GM10266 (cell line): ENCODE measurements around the gene CPAMD8.

ENCODE experiments used
- DNase-seq: peaks from one replicate; pipeline ENCODE4 v3.0.0; 2012; ENCODE audit errors: extremely low spot score
- CTCF ChIP-seq: IDR thresholded peaks from 2 replicates; pipeline ENCODE4 v1.5.1; 2012; ENCODE audit warnings: mild to moderate bottlenecking, low read depth; ENCODE audit not compliant: control insufficient read depth, insufficient read depth; ENCODE audit errors: missing control alignments

The CPAMD8 gene

GRCh38 chr19:17070421-17070820 lies 43.8 kb upstream of the CPAMD8 start:
- DNase-seq, result no peak
- no peak for TF ChIP-seq CTCF

- TF ChIP-seq CTCF, result peak; percentile 12
- DNase-seq, result no peak
Measured at GRCh38 chr19:17069193-17069592, 42.6 kb upstream of the CPAMD8 start.

GRCh38 chr19:17063428-17063827 lies 36.8 kb upstream of the CPAMD8 start:
- DNase-seq, result no peak
- TF ChIP-seq CTCF, result no peak

- no peak for DNase-seq
- no peak for TF ChIP-seq CTCF
Measured at GRCh38 chr19:17061691-17062090, 35.1 kb upstream of the CPAMD8 start.

GRCh38 chr19:17061205-17061604 lies 34.6 kb upstream of the CPAMD8 start:
- TF ChIP-seq CTCF, result no peak
- no peak for DNase-seq

GRCh38 chr19:17060802-17061201 lies 34.2 kb upstream of the CPAMD8 start:
- no peak for DNase-seq
- TF ChIP-seq CTCF, result no peak

- DNase-seq, result no peak
- no peak for TF ChIP-seq CTCF
Measured at GRCh38 chr19:17058236-17058635, 31.6 kb upstream of the CPAMD8 start.
